GM12892 (cell line): Measurements from ENCODE around the gene SLC5A2.

Source experiments
- POLR2A ChIP-seq: IDR thresholded peaks from 2 replicates; pipeline ENCODE4 v1.6.1; 2011; ENCODE audit warnings: low read depth, low read length, control low read depth
- POLR2AphosphoS5 ChIP-seq: IDR thresholded peaks from 2 replicates; pipeline ENCODE4 v1.6.1; 2011; ENCODE audit warnings: low read depth, low read length, control low read depth
- TAF1 ChIP-seq: IDR thresholded peaks from 2 replicates; pipeline ENCODE4 v1.6.1; 2011; ENCODE audit warnings: low read depth, mild to moderate bottlenecking, control low read depth, low read length, borderline replicate concordance

DNA sequence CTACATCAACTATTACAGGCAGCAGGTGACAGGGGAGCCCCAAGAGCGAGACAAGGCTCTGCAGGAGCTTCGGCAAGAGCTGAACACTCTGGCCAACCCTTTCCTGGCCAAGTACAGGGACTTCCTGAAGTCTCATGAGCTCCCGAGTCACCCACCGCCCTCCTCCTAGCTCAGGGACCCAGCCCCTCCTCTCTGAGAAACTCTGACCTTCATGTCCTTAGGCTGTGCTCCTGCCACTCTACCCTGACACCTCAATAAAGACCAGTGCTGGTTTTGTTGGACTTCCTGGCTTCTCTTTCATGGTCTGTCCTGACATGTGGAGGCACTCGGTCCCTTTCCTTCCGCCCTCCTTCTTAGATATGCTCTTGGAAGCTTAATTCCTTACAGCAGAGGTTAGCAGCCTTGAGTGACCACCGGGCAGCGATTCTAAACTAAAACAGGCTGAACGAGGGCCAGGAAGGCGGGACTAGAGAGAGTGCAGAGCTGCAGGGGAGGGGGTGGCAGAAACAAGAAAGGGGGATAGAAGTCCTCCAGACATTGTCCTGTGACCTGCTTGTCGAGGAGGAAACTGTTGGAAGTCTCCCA is 45.7 kb downstream of the SLC5A2 start:
- TF ChIP-seq POLR2AphosphoS5: no peak
- TF ChIP-seq TAF1: no peak
- TF ChIP-seq POLR2A: no peak
